HG03342 (cell line): ENCODE measurements around the gene TMEM203.
A peak's percentile ranks its signal among the peaks of the same experiment; 100 is the strongest.

ENCODE experiments used
- ATAC-seq: cut with Tn5 transposase; IDR thresholded peaks from one replicate; pipeline ENCODE4 v1.9.1; 2021; ENCODE audit warnings: mild to moderate bottlenecking, moderate library complexity; ENCODE audit not compliant: unreplicated experiment

Gene TMEM203

GRCh38 chr9:137219757-137220316 is 14.4 kb upstream of the TMEM203 start:
- no peak for ATAC-seq

- ATAC-seq: no peak
Observed at GRCh38 chr9:137218754-137219271, 13.4 kb upstream of the TMEM203 start.

GRCh38 chr9:137218212-137218753 is 12.8 kb upstream of the TMEM203 start:
- ATAC-seq: no peak

GRCh38 chr9:137217276-137218211 is 12.1 kb upstream of the TMEM203 start:
- no peak for ATAC-seq

GRCh38 chr9:137216188-137216965 is 10.9 kb upstream of the TMEM203 start:
- no peak for ATAC-seq

- ATAC-seq: no peak
Observed at GRCh38 chr9:137215196-137215986, 9.9 kb upstream of the TMEM203 start.

- ATAC-seq: no peak
Observed at GRCh38 chr9:137214620-137215019, 9.2 kb upstream of the TMEM203 start.

GRCh38 chr9:137213160-137214060 is 8.0 kb upstream of the TMEM203 start:
- no peak for ATAC-seq

GRCh38 chr9:137212520-137212919 is 7.1 kb upstream of the TMEM203 start:
- ATAC-seq: no peak

GRCh38 chr9:137211532-137211931 is 6.1 kb upstream of the TMEM203 start:
- ATAC-seq: no peak

- no peak for ATAC-seq
Observed at GRCh38 chr9:137206602-137207001, 1.2 kb upstream of the TMEM203 start.

GRCh38 chr9:137204731-137205125 is 720 bp downstream of the TMEM203 start:
- ATAC-seq: no peak

- ATAC-seq: no peak
Observed at GRCh38 chr9:137202966-137203365, 2.5 kb downstream of the TMEM203 start.

- ATAC-seq: no peak
Observed at GRCh38 chr9:137201205-137201868, 4.1 kb downstream of the TMEM203 start.

- ATAC-seq: peak; percentile 83
Observed at GRCh38 chr9:137200311-137201204, 4.9 kb downstream of the TMEM203 start, which contains the start of gene TPRN. Gene TPRN (minus strand): TSS chr9:137200741. CDS start chr9:137200711, 30 bp downstream.

GRCh38 chr9:137199411-137200121 is 5.9 kb downstream of the TMEM203 start:
- no peak for ATAC-seq

- no peak for ATAC-seq
Observed at GRCh38 chr9:137198902-137199283, 6.6 kb downstream of the TMEM203 start.
